Activated naive CD8-positive, alpha-beta T cell treated with anti-CD3 and anti-CD28 coated beads, Interleukin-2, amount 10 ng/mL, durations not matched to agents 7 days and 5 days (primary cell): ENCODE data around the gene MAP7. TPM values are rescaled to one million over a fixed set of nuclear protein-coding genes. Genes with fewer than 3 reads are reported as not detected.

ENCODE experiments used
- ATAC-seq: fragments of 150-1000 bp; cut with Tn5 transposase; one replicate; pipeline ENCODE4 v1.10.0; 2021; ENCODE audit warnings: low read depth, moderate library complexity
- POLR2A ChIA-PET: fragments of 350-600 bp; sonication (Branson Sonifier 250); formaldehyde crosslinking; loops from one replicate; lab custom pipeline; 2021; ENCODE audit warnings: antibody characterized with exemption; lab: Charles Lee
- DNase-seq: peaks from one replicate; pipeline ENCODE4 v3.0.0; 2021
- H3K27ac Mint-ChIP-seq: one replicate; pipeline ENCODE4 v1.8.0; 2022; ENCODE audit warnings: mild to moderate bottlenecking, mixed read lengths
- H3K27me3 Mint-ChIP-seq: one replicate; pipeline ENCODE4 v1.8.0; 2022; ENCODE audit warnings: mild to moderate bottlenecking, moderate library complexity, mixed read lengths
- H3K36me3 Mint-ChIP-seq: one replicate; pipeline ENCODE4 v1.8.0; 2021; ENCODE audit warnings: mild to moderate bottlenecking, mixed read lengths
- H3K4me1 Mint-ChIP-seq: one replicate; pipeline ENCODE4 v1.8.0; 2021; ENCODE audit warnings: mixed read lengths
- H3K4me3 Mint-ChIP-seq: one replicate; pipeline ENCODE4 v1.8.0; 2022; ENCODE audit warnings: mild to moderate bottlenecking, moderate library complexity, mixed read lengths
- H3K9me3 Mint-ChIP-seq: one replicate; pipeline ENCODE4 v1.8.0; 2021; ENCODE audit warnings: mixed read lengths
- total RNA-seq, 2 experiments: library from RNA; stranded (reverse); gene quantifications; one replicate each; pipeline ENCODE4 v1.2.3, GENCODE V29; 2021

The MAP7 gene
- total RNA-seq, 2 experiments from 2014 or later: 0.14 to 0.48 TPM

GRCh38 chr6:136371959-136372358, 178.3 kb downstream of the MAP7 start:
- ATAC-seq (no peak), DNase-seq (no peak)
- Mint-ChIP-seq H3K27ac (no peak overlapping the region), H3K9me3 (peaks cover 2% of the 10 kb centered on the region), H3K4me3 (no peak overlapping the region), H3K4me1 (no peaks in the 10 kb centered on the region), H3K36me3 (no peaks in the 10 kb centered on the region), H3K27me3 (peaks cover 11% of the 10 kb centered on the region)
- POLR2A ChIA-PET: no interaction called here

- H3K27me3 Mint-ChIP-seq: peaks cover 11% of the 10 kb centered on the region
- H3K4me3 Mint-ChIP-seq: no peak overlapping the region
- H3K27ac Mint-ChIP-seq: no peak overlapping the region
- peaks cover 1% of the 10 kb centered on the region for H3K4me1 Mint-ChIP-seq
- H3K9me3 Mint-ChIP-seq: peaks cover 2% of the 10 kb centered on the region
- POLR2A ChIA-PET: no interaction called here
- H3K36me3 Mint-ChIP-seq: no peaks in the 10 kb centered on the region
- no peak for ATAC-seq
- no peak for DNase-seq
These were observed 179.1 kb downstream of the MAP7 start for GRCh38 chr6:136370988-136371728.

GRCh38 chr6:136365776-136366354, 184.4 kb downstream of the MAP7 start:
- POLR2A ChIA-PET: no interaction called here
- Mint-ChIP-seq H3K27ac (no peak overlapping the region), H3K4me1 (peaks cover 7% of the 10 kb centered on the region), H3K36me3 (peaks cover 2% of the 10 kb centered on the region), H3K27me3 (peaks cover 2% of the 10 kb centered on the region), H3K9me3 (peaks cover 2% of the 10 kb centered on the region), H3K4me3 (peak overlapping the region; percentile 33)
- ATAC-seq (peak; percentile 71), DNase-seq (peak; percentile 34)

GRCh38 chr6:136362421-136363356, 187.5 kb downstream of the MAP7 start:
- Mint-ChIP-seq H3K36me3 (peaks cover 2% of the 10 kb centered on the region), H3K4me3 (no peak overlapping the region), H3K27ac (no peak overlapping the region), H3K9me3 (peaks cover 2% of the 10 kb centered on the region), H3K27me3 (no peaks in the 10 kb centered on the region), H3K4me1 (peaks cover 7% of the 10 kb centered on the region)
- ATAC-seq (no peak), DNase-seq (no peak)
- POLR2A ChIA-PET: no interaction called here

GRCh38 chr6:136361787-136362186, 188.4 kb downstream of the MAP7 start:
- Mint-ChIP-seq H3K9me3 (no peaks in the 10 kb centered on the region), H3K36me3 (peaks cover 2% of the 10 kb centered on the region), H3K4me1 (peaks cover 7% of the 10 kb centered on the region), H3K27me3 (no peaks in the 10 kb centered on the region), H3K27ac (no peak overlapping the region), H3K4me3 (no peak overlapping the region)
- POLR2A ChIA-PET: no interaction called here
- no peak for DNase-seq
- no peak for ATAC-seq

GRCh38 chr6:136360783-136361182, 189.4 kb downstream of the MAP7 start:
- H3K4me3 Mint-ChIP-seq: no peak overlapping the region
- ATAC-seq (no peak), DNase-seq (no peak)
- no peaks in the 10 kb centered on the region for H3K9me3 Mint-ChIP-seq
- POLR2A ChIA-PET: no interaction called here
- H3K27me3 Mint-ChIP-seq: peaks cover 2% of the 10 kb centered on the region
- peaks cover 2% of the 10 kb centered on the region for H3K4me1 Mint-ChIP-seq
- H3K36me3 Mint-ChIP-seq: peaks cover under 1% of the 10 kb centered on the region
- no peak overlapping the region for H3K27ac Mint-ChIP-seq

- no peak for DNase-seq
- H3K27ac Mint-ChIP-seq: no peak overlapping the region
- peaks cover 2% of the 10 kb centered on the region for H3K27me3 Mint-ChIP-seq
- no peaks in the 10 kb centered on the region for H3K4me1 Mint-ChIP-seq
- ATAC-seq: no peak
- no peak overlapping the region for H3K4me3 Mint-ChIP-seq
- H3K9me3 Mint-ChIP-seq: no peaks in the 10 kb centered on the region
- no peaks in the 10 kb centered on the region for H3K36me3 Mint-ChIP-seq
- POLR2A ChIA-PET: no interaction called here
These were observed 190.4 kb downstream of the MAP7 start for GRCh38 chr6:136359851-136360250.

- POLR2A ChIA-PET: no interaction called here
- ATAC-seq (no peak), DNase-seq (no peak)
- Mint-ChIP-seq H3K4me3 (no peak overlapping the region), H3K36me3 (no peaks in the 10 kb centered on the region), H3K27me3 (peaks cover 20% of the 10 kb centered on the region), H3K27ac (no peak overlapping the region), H3K9me3 (no peaks in the 10 kb centered on the region), H3K4me1 (no peaks in the 10 kb centered on the region)
These were observed 198.6 kb downstream of the MAP7 start for GRCh38 chr6:136351518-136352110.

- Mint-ChIP-seq H3K9me3 (no peaks in the 10 kb centered on the region), H3K4me3 (no peak overlapping the region), H3K36me3 (no peaks in the 10 kb centered on the region), H3K27ac (no peak overlapping the region), H3K27me3 (peaks cover 18% of the 10 kb centered on the region), H3K4me1 (no peaks in the 10 kb centered on the region)
- DNase-seq: no peak
- POLR2A ChIA-PET: no interaction called here
- ATAC-seq: no peak
These were observed 199.3 kb downstream of the MAP7 start for GRCh38 chr6:136350914-136351313.

GRCh38 chr6:136347847-136348246, 202.4 kb downstream of the MAP7 start:
- POLR2A ChIA-PET: no interaction called here

GRCh38 chr6:136345145-136345544, 205.1 kb downstream of the MAP7 start:
- Mint-ChIP-seq H3K27me3 (peaks cover 9% of the 10 kb centered on the region), H3K4me3 (no peak overlapping the region), H3K4me1 (no peaks in the 10 kb centered on the region), H3K9me3 (no peaks in the 10 kb centered on the region), H3K36me3 (no peaks in the 10 kb centered on the region), H3K27ac (no peak overlapping the region)
- DNase-seq (no peak), ATAC-seq (no peak)
- POLR2A ChIA-PET: no interaction called here

More at GRCh38 chr6:136347847-136348246, 202.4 kb downstream of the MAP7 start:
- ATAC-seq (no peak), DNase-seq (no peak)
- Mint-ChIP-seq H3K27me3 (peaks cover 17% of the 10 kb centered on the region), H3K4me1 (no peaks in the 10 kb centered on the region), H3K4me3 (no peak overlapping the region), H3K27ac (no peak overlapping the region), H3K9me3 (no peaks in the 10 kb centered on the region), H3K36me3 (no peaks in the 10 kb centered on the region)

GRCh38 chr6:136344420-136344819, 205.8 kb downstream of the MAP7 start:
- Mint-ChIP-seq H3K4me1 (no peaks in the 10 kb centered on the region), H3K27ac (no peak overlapping the region), H3K27me3 (peaks cover 8% of the 10 kb centered on the region), H3K9me3 (no peaks in the 10 kb centered on the region), H3K4me3 (no peak overlapping the region), H3K36me3 (no peaks in the 10 kb centered on the region)
- POLR2A ChIA-PET: no interaction called here
- DNase-seq (no peak), ATAC-seq (no peak)

- H3K36me3 Mint-ChIP-seq: no peaks in the 10 kb centered on the region
- H3K4me3 Mint-ChIP-seq: no peak overlapping the region
- POLR2A ChIA-PET: no interaction called here
These were observed 206.5 kb downstream of the MAP7 start for GRCh38 chr6:136343700-136344099.

More at GRCh38 chr6:136343700-136344099, 206.5 kb downstream of the MAP7 start:
- H3K9me3 Mint-ChIP-seq: no peaks in the 10 kb centered on the region
- DNase-seq (no peak), ATAC-seq (no peak)
- no peaks in the 10 kb centered on the region for H3K4me1 Mint-ChIP-seq
- H3K27ac Mint-ChIP-seq: no peak overlapping the region
- H3K27me3 Mint-ChIP-seq: peaks cover 8% of the 10 kb centered on the region
